NCI-H2171 (cell line): ENCODE data around the gene AP2B1.
"Not testable (repeated sequence)": the region's sequence is repeated elsewhere in the genome, so short reads cannot be mapped to it uniquely, and the experiment has no call there.

ENCODE experiments used
- DNase-seq: peaks from one replicate; lab custom pipeline; 2025; lab: John Stamatoyannopoulos, UW

AP2B1 gene

DNA sequence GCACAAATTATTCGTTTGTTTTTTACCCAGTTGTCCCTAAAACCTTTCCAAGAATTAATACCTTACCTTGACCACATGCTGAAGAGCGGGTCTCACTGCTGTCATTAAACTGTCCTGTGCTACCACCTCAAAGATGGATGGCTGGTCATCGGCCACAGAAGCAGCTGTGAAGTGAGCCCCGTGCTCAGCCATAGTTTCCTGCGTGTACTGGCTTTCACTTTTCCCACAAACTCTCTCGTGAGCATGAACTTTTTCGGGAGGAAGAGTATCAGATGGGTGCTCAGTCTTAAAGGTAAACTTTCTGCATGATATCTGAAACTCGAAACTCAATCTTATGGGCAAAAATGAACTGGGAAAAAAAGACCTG lies 9.3 kb upstream of the AP2B1 start:
- DNase-seq = no peak

DNA sequence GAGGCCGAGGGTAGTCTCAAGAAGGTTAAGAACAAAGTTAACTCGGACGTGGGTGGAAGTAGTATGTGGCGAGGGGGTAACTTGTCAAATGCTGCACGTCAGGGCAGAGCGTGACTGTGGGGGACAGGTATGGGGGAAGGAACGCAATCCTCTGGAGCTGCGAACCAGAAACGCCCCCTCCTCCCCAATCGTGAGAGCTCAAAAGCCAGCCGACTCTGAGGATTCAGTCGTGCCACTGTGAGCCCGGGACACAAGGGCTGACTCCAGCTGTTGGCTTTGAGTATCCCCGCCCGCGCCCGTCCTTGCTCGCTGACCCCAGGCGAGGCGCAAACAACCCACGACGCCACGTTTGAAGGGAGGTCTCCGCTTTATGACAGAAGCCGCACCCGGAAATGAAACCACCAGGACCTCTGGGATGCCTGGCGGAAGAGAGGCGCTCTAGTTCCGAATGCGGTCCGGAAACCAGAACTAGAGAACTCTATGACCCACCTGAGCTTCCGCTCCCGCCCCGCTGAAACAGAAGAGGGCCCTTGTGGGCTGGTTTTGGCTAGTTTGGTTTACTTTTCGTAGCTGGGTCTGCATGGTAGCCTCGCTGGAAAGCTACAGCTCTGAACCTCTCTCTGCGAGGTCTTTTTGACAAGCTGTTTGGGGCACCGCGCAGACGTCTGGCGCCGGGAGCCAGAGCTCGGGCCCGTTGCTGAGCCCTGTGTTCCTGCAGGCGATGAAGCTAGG lies 8.8 kb upstream of the AP2B1 start, which contains the start of gene PEX12:
PEX12 (minus strand) TSS at position 375 of the 732 bp plus-strand sequence. CDS start 550 bp downstream, outside the sequence.
- DNase-seq = peak; percentile 92

DNA sequence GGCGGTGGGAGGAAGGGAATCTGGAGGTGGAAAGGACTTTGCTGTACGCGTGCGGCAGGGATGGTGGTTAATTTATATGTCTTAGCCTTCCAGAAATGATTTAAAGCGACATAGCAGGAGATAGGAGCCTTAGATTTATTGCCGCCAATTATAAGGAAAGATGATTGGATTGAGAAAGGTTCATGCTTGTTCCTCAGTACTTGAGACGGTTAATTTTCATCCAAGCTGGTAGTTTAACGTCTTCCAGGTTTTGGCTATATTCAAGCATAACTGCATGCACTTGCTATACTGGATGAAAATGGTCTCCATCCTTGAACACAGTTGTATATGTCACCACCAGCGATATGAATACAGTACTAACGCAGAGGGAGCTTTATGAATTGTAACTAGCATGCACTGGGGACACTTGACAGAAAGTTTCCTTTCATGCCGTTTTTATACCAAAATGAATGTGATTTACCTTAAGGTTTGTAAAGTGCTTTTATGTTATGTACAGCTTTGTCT lies 8.1 kb upstream of the AP2B1 start:
- no peak for DNase-seq

DNA sequence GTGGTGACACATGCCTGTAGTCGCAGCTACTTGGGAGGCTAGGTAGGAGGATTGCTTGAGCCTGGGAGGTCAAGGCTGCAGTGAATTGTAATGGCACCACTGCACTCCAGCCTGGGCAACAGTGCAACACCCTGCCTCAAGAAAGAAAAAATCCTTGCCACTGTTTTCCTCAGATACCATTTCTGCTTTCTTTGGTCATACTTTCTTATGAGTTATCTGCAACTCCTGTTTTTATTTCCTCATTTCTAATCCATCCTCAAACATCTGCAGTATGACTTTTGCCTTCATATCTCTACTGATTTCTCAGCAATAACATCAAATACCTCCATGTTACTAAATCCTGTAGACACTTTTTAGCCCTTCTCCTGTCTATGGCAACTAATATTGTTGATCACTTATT lies 3.1 kb upstream of the AP2B1 start:
- no peak for DNase-seq

DNA sequence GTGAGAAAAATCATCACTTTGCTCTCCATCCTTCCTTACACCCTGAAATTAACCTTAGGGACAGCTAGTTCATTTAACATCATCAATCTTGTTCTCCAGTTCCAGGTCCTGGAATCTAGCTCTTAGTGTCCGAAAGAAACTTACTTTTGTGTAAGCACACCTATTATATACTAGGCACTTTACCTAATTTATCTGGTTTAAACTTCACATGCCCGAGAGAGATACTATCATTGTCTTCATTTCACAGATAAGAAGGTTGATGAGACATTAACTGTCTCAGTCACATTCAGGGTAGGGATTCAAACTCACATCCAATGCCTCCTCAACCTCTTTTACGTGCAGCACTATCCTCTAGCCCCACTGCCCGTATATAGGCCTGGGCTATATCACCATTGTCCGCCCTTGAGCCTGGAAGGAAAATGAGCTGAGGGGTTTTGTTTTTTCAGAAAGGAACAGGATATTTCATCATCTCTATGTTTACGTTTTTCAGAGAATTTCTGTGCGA lies 501 bp upstream of the AP2B1 start:
- DNase-seq = no peak

DNA sequence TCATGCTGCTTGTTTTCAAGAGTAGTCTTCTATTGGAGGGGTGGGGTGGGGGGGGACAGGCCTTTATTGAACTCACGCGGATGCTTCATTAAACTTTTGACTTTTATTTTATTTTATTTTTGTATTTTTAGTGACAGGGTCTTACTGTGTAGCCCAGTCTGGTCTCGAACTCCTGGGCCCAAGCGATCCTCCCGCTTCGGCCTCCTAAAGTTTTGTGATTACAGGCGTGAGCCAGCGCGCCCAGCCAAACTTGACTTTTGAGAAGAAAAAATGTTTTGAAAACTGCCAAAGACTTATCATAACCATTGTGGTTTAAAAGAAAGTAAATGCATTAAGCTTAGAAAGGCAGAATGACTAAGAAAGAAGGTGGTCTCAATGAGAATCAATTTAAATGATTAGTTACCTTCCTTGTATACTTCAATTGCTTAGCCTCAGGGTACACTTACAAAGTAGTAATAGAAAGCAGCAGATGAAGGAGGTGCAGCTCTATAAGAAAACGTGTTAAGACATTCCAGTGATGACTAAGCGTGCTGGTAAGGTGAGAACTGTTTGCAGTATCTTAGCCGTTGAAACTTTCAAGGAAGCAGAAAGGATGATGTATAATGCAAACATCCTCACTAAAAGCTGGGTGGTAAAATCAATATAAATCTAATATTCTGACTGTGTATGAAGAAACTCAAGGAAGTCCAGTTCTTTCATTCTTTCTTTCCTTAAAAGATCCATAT lies 1.2 kb downstream of the AP2B1 start:
- no peak for DNase-seq

DNA sequence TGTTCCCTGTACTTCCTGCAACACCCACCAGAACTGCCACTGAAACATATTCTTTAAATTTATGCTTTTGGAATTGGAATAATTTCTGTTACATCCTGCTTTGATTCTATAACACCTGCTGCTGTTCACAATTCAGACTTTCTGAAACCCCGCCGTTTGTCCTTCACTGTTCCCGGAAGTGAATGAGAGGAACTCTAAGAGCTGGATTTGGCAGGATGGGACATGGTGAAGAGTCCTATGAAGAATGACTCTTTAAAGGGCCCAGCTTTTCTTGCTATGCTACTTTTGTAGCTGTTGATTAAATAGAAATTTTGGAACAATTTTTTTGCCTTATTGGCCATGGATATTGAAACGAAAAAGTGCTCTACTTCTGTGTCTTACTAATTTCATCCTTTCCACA lies 8.9 kb downstream of the AP2B1 start:
- no peak for DNase-seq

DNA sequence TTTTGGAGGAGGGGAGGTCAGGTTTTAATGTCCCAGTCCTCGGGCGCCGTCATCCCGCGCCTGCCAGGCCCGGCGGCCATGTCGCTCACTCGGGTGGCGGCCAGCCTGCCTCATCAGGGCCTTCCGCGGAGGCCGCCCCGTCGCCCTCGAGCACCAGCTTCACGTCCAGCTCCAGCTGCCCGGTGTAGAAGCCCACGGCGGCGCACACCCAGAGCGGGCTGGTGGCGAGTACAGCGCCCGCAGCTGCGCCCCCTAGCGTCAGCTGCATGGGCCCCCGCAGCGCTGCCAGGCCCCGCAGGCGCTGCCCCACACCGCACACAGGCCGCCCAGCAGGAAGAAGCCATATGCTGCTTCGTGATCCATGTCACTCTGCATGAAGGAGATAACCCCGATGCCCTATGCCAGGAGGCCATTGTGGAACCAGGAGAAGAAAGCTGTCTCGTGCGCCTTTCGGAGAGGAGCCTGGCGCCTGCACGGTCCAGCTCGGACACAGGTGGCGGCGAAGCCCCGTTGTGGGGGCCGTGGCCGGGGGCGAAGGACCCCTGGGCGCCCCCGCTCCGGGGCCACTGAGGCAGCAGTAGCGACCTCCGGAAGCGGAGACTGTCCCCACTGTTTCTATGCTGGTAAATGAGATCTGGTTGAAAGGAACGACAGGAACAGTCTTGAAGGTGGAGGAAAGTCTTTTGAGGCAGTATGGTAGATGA lies 9.6 kb downstream of the AP2B1 start:
- DNase-seq = no peak

DNA sequence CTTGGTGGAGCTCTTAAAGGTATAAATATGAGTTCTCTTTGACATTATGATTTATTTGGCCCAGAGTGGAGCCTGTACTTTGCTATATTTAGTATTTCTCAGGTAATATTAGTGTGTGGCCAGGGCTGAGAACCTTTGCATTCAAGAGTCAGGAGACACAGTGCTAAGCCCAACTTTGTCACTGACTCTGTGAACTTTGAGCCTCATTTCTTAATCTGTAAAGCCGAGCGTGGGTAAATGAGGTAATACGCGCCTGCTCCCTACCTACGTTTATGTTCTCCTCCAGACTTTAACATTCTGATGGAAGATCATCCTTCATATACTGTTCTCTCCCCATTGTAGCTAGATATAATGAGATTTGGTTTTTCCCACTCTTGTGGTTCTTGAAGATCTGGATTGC lies 10.5 kb downstream of the AP2B1 start:
- DNase-seq = no peak

DNA sequence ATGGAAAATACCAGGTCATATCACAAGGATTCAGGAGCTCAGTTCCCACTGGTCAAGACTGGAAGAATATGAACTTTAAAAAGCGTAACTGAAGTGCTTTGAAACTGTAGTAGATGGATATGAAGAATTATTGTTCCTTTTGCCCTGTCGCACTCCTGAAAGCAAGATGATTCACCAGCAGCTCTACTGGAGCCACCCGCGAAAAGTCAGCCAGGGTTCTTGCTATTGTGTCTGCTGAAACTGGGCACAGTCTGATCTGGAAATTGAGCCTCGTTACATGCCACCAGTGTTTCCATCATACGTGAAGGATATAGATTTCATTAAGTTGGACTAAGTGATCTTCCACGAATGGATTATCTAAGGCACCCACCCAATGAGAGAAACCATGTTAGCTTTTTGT lies 16.6 kb downstream of the AP2B1 start:
- no peak for DNase-seq

DNA sequence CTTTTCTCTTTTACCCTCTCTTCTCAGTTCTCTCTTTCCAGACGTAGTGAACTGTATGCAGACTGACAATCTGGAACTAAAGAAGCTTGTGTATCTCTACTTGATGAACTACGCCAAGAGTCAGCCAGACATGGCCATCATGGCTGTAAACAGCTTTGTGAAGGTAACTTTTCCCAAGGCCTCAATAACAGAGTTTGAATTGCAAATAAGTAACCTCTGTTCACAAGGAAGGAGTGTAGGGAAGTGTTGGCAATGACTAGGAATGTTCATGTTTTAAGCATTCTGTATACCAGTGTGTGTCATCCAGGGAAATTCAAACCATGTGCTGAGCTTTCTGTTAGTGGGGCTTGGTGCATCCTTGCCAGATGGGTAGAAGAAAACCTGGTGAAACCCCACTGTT lies 18.6 kb downstream of the AP2B1 start:
- no peak for DNase-seq

DNA sequence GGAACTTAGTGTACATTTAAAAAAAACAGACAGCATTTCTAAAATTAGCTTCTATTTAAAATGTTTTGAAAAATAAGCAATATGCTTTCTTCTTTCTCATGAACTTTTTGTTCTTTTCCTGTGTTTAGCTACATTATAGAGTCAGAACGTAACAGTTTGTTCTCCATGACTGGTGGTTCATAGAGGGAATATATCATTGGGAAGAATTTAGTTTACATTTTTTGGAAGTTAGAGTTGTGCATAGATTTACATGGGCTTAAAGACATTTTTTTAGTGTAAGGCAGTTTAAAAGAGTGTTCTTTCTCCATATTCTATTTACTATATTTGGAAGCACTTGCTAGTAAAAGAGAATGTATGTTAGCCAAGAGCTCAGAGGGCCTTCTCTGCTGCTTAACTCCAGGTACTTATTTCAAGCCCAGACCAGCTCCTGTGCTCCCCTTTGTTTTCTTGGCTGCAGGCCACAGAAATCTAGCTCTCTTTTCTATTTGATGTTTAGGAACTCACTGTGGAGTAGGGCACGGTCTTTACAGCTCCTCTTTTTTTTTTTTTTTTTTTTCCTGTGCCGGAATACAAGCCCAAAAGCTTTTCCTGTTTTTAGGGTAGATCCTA lies 20.2 kb downstream of the AP2B1 start:
- no peak for DNase-seq

DNA sequence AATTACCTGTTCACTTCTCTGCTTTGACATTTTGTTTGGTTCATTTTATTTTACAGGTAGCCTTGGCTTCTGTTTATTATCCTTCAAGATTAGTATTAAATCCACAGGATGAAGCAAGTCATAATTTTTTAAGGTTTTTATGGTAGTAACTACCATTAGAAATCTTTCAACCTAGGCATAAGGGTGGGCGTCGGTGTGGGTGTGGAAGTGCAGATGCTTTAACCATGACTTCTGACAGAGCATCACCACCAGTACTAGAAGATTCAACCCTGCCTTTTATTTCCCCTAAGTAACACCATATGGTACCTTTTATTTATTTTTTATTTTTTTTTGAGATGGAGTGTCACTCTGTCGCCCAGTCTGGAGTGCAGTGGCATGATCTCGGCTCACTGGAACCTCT lies 22.7 kb downstream of the AP2B1 start:
- DNase-seq = no peak

DNA sequence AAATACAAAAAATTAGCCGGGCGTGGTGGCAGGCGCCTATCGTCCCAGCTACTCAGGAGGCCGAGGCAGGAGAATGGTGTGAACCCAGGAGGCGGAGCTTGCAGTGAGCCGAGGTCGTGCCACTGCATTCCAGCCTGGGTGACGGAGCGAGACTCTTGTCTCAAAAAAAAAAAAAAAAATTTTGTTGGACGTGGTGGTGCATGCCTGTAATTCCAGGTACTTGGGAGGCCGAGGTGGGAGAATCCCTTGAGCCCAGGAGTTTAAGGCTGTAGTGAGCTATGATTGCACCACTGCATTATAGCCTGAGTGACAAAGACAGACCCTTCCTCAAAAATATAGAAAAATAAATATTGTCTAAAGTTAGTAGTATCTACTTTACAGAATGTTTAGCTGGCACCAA lies 23.6 kb downstream of the AP2B1 start:
- DNase-seq = not testable (repeated sequence)

DNA sequence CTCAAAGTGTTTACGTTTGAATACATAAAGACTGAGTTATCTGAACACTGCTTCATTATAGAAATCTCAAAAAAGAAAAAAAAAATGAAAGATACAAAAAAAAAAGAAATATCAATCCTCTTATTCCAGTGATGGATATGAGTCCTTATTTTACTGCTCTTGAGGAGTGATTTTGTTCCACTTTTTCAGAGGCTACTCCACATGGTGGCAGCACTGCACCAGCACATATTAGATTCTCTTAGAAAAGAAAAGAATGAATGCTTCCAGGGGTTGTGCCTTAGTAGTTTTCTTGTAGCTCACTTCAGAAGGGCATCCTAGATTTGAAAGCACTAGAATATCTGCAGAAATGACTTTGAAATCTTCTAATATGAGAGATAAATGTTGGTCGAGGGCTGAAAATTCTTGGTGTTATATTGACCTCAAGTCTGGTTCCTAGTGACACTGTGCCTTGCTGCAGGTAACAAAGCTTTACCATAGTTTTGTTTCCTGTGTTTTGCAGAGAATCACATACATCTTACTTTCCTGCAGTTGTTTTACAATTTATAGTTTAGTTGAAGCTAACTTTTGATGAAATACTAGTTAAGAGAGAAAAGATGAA lies 25.9 kb downstream of the AP2B1 start:
- DNase-seq = no peak

DNA sequence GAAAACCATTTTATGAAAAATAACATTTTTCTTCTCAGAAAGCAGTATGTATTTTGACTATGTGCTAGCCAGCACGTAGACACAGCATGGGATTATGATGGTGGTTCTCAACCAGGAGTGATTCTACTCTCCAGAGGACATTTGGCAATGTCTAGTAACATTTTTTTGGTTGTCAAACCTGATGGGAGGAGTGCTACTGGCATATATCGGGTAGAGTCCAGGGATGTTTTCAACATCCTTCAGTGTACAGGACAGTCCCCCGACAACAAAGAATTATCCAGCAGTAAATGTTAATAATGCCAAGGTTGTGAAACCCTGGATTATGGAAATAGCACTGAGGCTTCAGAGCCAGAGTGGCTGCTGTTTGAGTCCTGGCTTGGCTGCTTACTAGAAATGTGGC lies 27.7 kb downstream of the AP2B1 start:
- no peak for DNase-seq

DNA sequence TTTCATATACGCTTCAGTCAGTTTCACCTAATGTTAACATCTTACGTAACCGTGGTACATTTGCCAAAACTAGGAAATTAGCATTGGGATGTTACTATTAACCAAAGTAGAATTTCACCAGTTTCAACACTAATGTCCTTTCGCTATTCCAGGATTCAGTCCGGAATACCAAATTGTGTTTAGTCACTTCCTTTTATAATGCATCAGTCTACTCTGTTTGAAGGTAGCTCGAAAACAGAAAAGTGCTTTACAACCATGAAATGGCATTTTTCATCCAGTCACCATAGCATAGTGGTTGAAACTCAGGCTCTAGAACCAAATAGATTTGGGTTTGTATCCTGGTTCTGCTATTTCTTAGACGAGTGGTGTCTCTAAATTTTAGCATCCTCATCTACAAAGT lies 29.4 kb downstream of the AP2B1 start:
- no peak for DNase-seq

DNA sequence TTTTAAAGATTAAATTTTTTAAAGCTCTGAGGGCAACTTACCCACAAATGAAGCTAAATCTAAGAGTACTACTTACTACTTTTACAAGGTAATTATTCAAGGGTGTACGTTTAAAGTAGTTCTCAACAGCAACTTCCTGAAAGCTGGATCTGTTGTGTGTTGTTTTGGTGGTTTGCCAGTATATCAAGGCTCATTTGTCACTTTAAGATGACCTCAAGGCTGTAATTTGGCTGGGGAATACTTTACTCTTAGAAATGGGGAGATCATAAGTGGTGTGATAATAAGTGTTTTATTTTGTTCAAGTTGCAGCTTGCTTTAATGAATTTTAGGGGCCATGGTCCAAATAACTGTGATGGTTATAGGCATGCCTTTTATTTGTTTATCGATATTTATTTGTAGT lies 30.4 kb downstream of the AP2B1 start:
- DNase-seq = no peak

DNA sequence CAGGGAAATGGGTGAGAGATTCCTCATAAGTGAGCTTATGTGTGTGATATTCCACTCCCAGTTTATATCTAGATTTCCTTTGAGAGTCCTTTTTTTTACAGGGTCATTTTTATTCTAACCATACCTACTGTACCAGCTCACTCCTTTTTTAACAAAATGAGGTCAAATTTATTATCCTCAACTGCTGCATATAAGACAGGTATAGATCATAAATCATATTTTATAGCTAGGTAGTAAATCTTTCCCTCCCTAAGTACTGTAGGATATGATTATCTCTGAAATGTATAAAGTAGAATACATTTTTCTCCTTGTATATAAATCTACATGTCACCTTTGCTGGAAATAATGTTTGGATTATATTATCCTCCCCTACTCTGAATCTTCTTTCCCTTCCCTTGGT lies 31.5 kb downstream of the AP2B1 start:
- no peak for DNase-seq

DNA sequence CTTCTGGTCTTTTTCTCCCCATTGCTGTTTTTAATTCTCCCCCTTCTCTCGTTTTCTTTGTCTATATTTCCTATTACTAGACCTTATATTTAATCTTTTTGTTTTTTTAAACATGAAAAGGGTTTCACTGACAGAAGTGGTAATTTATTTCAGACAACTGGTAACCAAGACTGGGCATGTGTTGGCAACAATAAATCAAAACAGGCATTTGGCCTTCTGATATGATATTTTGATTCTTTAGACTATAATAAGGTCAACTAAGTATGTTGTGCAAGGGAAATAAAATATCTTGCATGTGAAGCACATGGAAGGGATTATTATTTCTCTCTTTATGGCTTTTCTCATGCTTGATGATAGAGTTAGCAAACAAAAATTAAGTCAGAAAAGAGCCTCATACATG lies 34.6 kb downstream of the AP2B1 start:
- no peak for DNase-seq

DNA sequence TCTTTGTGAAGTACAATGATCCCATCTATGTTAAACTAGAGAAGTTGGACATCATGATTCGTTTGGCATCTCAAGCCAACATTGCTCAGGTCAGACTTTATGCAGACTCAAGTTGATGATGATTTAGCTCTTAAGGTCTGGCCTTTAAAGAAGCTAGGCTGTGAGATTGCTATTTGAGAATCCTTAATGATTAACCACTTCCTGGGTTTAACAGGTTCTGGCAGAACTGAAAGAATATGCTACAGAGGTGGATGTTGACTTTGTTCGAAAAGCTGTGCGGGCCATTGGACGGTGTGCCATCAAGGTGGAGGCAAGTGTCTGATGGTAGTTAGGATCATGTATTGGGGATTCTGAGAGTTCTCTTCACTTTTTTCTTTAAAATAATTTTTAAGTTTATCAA lies 40.3 kb downstream of the AP2B1 start:
- no peak for DNase-seq
